ENCODE measurements around the gene SEMA6A.

SEMA6A gene

GRCh38 chr5:116579144-116579543 is 4.5 kb upstream of the SEMA6A start:
- TF ChIP-seq CTCF (IDR thresholded peaks at IDR 0.05; ENCODE audit: low read length) (no peak), EZH2 (IDR thresholded peaks at IDR 0.05; ENCODE audit: borderline replicate concordance, low read length) (no peak)
- H3K4me2 ChIP-seq (ENCODE audit: low read length): no peak overlapping the region
- H3K27ac ChIP-seq (ENCODE audit: low read depth, low read length, poor library complexity, severe bottlenecking): no peak overlapping the region
- no peak overlapping the region for H3K4me3 ChIP-seq (ENCODE audit: low read depth, low read length, poor library complexity, severe bottlenecking)
- H4K20me1 ChIP-seq (ENCODE audit: insufficient read depth, low read length): no peaks in the 10 kb centered on the region
- H3K27me3 ChIP-seq (ENCODE audit: insufficient read depth, low read length): no peaks in the 10 kb centered on the region
- no peaks in the 10 kb centered on the region for H3K9me2 ChIP-seq (ENCODE audit: low read depth, low read length)
- peaks cover 20% of the 10 kb centered on the region for H3K4me1 ChIP-seq (ENCODE audit: insufficient read depth, low read length, severe bottlenecking)
- H3K9ac ChIP-seq (ENCODE audit: low read length): no peak overlapping the region
- H3K9me3 ChIP-seq (ENCODE audit: low read length): no peaks in the 10 kb centered on the region
- H3F3A ChIP-seq (ENCODE audit: insufficient read depth, low read length): no peaks in the 10 kb centered on the region
- H3K36me3 ChIP-seq (ENCODE audit: insufficient read depth, low read length): no peaks in the 10 kb centered on the region
- H3K79me2 ChIP-seq (ENCODE audit: insufficient read depth, low read length): no peaks in the 10 kb centered on the region
- H2AFZ ChIP-seq (ENCODE audit: low read length): no peak overlapping the region

- peaks cover 20% of the 10 kb centered on the region for H3K4me1 ChIP-seq (ENCODE audit: insufficient read depth, low read length, severe bottlenecking)
- no peak overlapping the region for H3K4me3 ChIP-seq (ENCODE audit: low read depth, low read length, poor library complexity, severe bottlenecking)
- no peaks in the 10 kb centered on the region for H3K79me2 ChIP-seq (ENCODE audit: insufficient read depth, low read length)
- H4K20me1 ChIP-seq (ENCODE audit: insufficient read depth, low read length): no peaks in the 10 kb centered on the region
- no peaks in the 10 kb centered on the region for H3K9me2 ChIP-seq (ENCODE audit: low read depth, low read length)
- no peak overlapping the region for H3K4me2 ChIP-seq (ENCODE audit: low read length)
- H3K27me3 ChIP-seq (ENCODE audit: insufficient read depth, low read length): peaks cover 4% of the 10 kb centered on the region; the same call in 1 of the 2 replicates
- no peaks in the 10 kb centered on the region for H3K36me3 ChIP-seq (ENCODE audit: insufficient read depth, low read length)
- H3F3A ChIP-seq (ENCODE audit: insufficient read depth, low read length): no peaks in the 10 kb centered on the region
- H3K27ac ChIP-seq (ENCODE audit: low read depth, low read length, poor library complexity, severe bottlenecking): no peak overlapping the region
- no peak overlapping the region for H2AFZ ChIP-seq (ENCODE audit: low read length)
- H3K9me3 ChIP-seq (ENCODE audit: low read length): no peaks in the 10 kb centered on the region
- no peak for TF ChIP-seq EZH2 (IDR thresholded peaks at IDR 0.05; ENCODE audit: borderline replicate concordance, low read length)
- no peak for TF ChIP-seq CTCF (IDR thresholded peaks at IDR 0.05; ENCODE audit: low read length)
- H3K9ac ChIP-seq (ENCODE audit: low read length): no peak overlapping the region
Observed at GRCh38 chr5:116578676-116579075, 4.1 kb upstream of the SEMA6A start.

GRCh38 chr5:116577064-116577788 is 2.6 kb upstream of the SEMA6A start:
- H3K9me3 ChIP-seq (ENCODE audit: low read length): no peaks in the 10 kb centered on the region
- H3F3A ChIP-seq (ENCODE audit: insufficient read depth, low read length): no peaks in the 10 kb centered on the region
- peaks cover 4% of the 10 kb centered on the region; the same call in 1 of the 2 replicates for H3K27me3 ChIP-seq (ENCODE audit: insufficient read depth, low read length)
- H3K4me2 ChIP-seq (ENCODE audit: low read length): 0 out of 2 replicates have a peak overlapping the region, but pooled peaks have one; percentile 72
- H2AFZ ChIP-seq (ENCODE audit: low read length): no peak overlapping the region
- H3K36me3 ChIP-seq (ENCODE audit: insufficient read depth, low read length): no peaks in the 10 kb centered on the region
- H3K27ac ChIP-seq (ENCODE audit: low read depth, low read length, poor library complexity, severe bottlenecking): no peak overlapping the region
- no peak for TF ChIP-seq CTCF (IDR thresholded peaks at IDR 0.05; ENCODE audit: low read length)
- TF ChIP-seq EZH2 (IDR thresholded peaks at IDR 0.05; ENCODE audit: borderline replicate concordance, low read length): no peak
- H3K9me2 ChIP-seq (ENCODE audit: low read depth, low read length): no peaks in the 10 kb centered on the region
- H3K4me3 ChIP-seq (ENCODE audit: low read depth, low read length, poor library complexity, severe bottlenecking): no peak overlapping the region
- H3K4me1 ChIP-seq (ENCODE audit: insufficient read depth, low read length, severe bottlenecking): peaks cover 20% of the 10 kb centered on the region
- H4K20me1 ChIP-seq (ENCODE audit: insufficient read depth, low read length): no peaks in the 10 kb centered on the region
- H3K79me2 ChIP-seq (ENCODE audit: insufficient read depth, low read length): no peaks in the 10 kb centered on the region
- H3K9ac ChIP-seq (ENCODE audit: low read length): no peak overlapping the region
